Kidney glomerular epithelial cell (primary cell): ENCODE data around the gene TENT4B.

Source experiments
- DNase-seq: peaks from one replicate; lab custom pipeline; 2025; lab: John Stamatoyannopoulos, UW

Gene TENT4B

GRCh38 chr16:50195756-50196155 lies 42.6 kb downstream of the TENT4B start:
- no peak for DNase-seq

DNA sequence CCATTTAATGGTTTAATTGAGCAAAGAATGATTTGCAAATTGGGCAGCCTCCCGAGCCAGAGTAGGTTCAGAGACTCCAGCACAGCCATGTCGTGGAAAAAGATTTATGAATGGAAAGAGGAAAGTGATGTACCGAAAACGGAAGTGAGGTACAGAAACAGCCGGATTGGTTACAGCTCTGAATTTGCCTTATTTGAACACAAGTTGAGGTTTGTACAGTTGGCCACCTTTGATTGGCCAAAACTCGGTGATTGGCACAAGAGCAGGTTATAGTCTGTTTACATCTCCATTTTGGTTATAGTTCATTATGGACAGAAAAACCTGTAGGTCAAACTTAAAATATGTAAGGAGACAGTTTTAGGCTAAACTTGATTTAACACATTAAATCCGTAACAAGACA lies 44.5 kb downstream of the TENT4B start:
- DNase-seq, result no peak

- DNase-seq, result no peak
These were observed 45.8 kb downstream of the TENT4B start for GRCh38 chr16:50198802-50199403.

- DNase-seq, result no peak
These were observed 48.7 kb downstream of the TENT4B start for GRCh38 chr16:50201787-50202186.

DNA sequence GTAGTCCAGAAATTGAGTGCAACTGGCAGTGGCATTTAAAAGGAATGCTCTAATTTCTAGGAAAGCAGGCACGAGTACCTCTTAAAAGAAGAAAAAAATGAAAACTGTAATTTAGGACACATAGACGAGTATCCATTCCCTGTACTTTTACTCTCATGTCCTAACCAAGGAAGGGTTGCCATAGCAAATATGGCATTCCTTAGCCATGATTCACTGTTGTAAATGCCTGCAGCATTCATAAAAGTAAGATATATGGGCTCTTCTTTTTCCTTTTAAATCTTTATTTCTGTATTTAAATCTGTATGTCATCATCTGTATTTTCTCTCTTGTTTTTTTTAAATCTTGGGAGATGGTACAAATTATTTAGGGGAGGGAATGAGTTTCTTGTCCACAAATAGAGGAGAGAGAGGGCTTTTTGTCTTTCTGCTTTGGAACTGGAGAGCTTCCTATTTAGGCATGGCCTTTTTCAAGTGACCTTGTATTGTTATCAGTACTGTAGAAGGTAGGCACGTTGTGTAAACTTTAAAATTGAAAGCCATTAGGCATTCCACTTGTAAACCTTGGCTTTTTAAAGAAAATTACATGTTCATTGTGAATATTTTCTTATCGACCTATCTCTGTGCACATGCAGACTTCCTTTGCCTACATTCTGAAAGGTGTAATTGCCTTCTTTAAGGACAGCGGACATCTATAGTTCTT lies 50.0 kb downstream of the TENT4B start:
- DNase-seq, result peak; percentile 88

DNA sequence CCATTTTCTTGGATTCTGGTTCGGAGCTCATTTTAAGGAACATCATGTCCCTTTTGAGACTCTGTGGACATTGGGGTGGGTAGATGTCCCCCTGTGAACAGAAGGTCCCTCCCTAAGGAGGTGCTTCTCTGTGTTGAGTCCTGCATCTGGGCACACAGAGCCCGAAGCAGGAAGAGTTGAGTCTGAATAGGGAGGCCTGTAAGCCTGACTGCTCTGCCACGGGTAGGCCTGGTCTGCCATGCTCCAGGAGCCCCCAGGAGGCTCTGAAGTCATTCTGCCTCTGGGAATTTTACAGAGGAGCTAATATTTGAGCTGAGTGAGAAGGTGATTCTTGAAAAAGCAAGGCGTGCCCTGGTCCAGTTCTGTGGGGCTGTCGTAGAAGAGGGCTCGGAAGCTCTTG lies 50.6 kb downstream of the TENT4B start:
- DNase-seq, result no peak

GRCh38 chr16:50204453-50205108 lies 51.5 kb downstream of the TENT4B start:
- no peak for DNase-seq

DNA sequence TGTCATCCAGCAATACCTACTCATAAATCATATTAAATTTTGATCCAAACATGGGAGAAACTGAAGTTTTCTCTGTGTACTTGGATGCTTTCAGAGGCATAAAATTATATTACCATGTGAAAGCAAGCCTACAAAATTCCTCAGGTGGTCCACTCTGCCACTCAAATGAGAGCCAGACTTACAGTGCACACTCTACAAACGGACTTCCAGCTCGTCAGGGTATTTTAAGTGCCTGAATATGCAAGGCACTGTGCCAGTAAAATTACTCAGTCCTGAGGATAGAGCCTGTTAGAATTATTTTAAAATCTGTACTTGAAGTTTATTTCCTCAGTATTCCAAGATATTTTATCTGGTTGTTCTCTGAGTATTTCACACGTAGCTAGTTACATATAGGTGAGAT lies 54.5 kb downstream of the TENT4B start:
- DNase-seq, result no peak

DNA sequence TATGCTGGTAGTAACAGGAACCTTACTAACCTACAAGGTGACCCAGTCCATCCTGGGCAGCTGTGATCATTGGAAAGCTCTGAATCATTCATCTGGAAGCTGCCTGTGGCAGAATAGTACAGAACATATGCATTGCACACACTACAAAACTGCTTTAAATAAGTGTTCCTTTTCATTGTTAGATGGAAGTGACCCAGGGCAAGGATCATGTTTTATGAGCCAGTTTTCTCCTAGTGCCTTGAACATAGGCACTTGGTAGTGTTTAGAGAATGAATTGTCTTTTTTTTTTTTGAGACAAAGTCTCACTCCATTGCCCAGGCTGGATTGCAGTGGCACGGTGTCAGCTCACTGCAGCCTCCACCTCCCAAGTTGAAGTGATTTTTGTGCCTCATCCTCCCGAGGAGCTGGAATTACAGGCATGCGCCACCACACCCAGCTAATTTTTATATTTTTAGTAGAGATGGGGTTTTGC lies 55.4 kb downstream of the TENT4B start:
- peak; percentile 50 for DNase-seq

DNA sequence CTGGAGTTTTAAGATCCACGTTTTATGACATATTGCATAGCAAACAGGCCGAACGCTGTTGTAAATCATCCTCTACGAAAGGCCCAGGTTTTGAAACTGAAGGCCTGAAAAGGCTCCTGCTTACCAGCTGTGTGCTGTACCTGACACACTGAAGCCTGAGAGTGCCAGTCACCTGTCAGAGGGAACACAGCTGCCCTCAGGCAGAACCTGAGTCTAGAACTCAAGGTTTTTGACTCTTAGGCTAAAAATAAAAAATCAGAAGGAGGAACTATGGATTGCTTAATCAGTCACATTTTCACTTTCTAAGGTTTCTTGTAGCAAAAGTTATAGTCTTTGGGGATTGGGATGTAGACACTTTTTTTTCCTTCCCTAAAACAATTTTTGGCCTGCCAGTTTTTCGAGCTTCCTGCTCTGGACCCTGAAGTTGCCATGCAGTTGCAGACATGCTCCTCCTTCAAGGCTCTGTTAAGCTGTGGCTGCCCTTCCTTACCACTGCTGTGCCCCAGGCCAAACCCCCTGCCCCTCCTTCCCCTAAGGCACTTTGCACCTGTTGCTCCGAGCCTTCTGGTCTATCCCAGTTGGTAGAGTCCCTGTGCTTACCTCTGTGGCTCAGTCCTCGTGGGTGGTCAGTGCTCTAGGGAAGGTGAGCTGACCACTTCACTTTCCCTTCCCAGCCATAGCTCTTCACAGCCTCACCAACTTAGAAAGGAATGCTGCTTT lies 56.6 kb downstream of the TENT4B start:
- no peak for DNase-seq

DNA sequence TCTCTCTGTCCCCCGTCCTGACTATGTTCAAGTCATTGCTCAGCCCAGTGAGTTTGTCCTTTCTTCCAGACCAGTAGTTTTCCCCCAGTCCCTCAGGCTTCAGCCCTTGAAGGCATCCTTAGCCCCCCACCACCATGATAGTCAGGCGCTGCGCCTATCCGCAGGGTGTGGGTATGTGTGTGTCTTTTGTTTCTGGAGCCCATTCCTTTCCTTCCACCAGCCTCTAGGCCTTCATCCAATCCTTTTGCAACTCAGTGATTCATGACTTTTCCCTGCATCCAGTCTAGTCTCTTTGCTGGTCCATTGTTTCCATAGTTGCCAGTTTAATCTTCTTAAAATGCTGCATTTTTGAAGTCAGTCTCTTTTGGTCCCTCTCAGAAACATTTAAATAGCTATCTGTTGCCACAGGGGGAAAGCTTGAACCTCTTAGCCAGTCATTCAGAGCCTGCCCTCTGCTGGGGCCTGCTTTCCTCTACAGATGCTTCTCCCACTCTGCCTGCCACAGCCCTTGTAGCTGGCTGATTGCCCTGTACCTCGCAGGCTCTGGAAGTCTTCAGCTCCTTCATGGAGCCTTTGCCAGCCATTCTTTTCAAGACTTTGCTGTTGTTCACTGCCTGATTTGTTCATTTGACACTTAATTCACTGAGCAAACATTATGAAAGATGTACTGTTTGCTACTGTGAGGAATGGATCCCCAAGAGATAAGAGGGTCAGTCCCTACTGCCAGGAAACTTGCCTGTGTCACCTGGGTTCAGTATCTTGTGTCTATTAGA lies 57.3 kb downstream of the TENT4B start:
- DNase-seq, result peak; percentile 51

DNA sequence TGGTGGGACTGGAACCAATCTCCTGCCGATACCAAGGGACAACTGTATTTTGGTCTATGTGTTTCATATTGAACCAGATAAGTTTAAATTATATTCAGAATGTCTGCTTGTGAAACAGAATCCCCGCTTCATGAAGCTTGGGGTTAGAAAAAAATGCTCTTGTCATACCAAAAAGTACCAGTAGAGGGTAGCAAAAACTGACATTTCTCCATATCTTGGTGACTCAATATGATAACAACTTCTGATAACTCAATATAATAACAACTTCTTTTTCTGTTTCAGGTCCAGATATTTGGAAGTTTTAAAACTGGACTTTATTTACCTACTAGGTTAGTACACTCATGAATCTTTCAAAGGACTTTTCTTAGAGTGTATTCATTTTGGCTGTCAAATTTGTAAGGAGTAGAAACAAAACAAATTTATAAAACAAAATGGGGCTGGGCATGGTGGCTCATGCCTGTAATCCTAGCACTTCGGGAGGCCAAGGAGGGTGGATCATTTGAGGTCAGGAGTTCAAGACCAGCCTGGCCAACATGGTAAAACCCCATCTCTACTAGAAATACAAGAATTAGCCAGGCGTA lies 60.9 kb downstream of the TENT4B start:
- peak; percentile 75 for DNase-seq

GRCh38 chr16:50215680-50216079 lies 62.6 kb downstream of the TENT4B start:
- DNase-seq, result no peak

DNA sequence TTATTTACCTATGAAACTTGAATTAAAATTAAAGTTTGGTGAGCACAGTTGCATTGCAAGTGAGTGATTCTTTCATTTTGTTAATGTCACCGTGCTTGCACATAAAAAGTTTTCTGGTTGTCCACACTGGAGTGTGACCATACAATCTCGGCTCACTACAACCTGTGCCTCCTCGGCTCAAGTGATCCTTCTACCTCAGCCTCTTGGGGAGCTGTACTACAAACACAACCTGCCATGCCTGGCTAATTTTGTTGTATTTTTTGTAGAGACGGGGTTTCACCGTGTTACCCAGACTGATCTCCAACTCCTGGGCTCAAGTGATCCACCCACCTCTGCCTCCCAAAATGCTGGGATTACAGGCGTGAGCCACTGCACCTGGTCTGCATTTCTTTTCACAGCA lies 63.1 kb downstream of the TENT4B start:
- no peak for DNase-seq

- DNase-seq, result no peak
These were observed 66.4 kb downstream of the TENT4B start for GRCh38 chr16:50219402-50219975.

- DNase-seq, result no peak
These were observed 71.2 kb downstream of the TENT4B start for GRCh38 chr16:50224286-50224685.

GRCh38 chr16:50227120-50227519 lies 74.0 kb downstream of the TENT4B start:
- no peak for DNase-seq

- DNase-seq, result no peak
These were observed 74.6 kb downstream of the TENT4B start for GRCh38 chr16:50227665-50228064.

- no peak for DNase-seq
These were observed 75.3 kb downstream of the TENT4B start for GRCh38 chr16:50228364-50228868.

GRCh38 chr16:50229149-50229726 lies 76.1 kb downstream of the TENT4B start:
- DNase-seq, result no peak
